ENCODE results near the gene CYP2C9. TPM values are rescaled to one million over a fixed set of nuclear protein-coding genes. Genes with fewer than 3 reads are reported as not detected.
"Not testable (repeated sequence)": the region's sequence is repeated elsewhere in the genome, so short reads cannot be mapped to it uniquely, and the experiment has no call there.

CYP2C9 gene
- 0.38 and 0.51 TPM in 2 replicates for polyA plus RNA-seq (2013)

- Histone ChIP-seq H3K4ac (ENCODE audit: low read depth, low read length) (no peak within 1 kb of the TSS), H3K27ac (ENCODE audit: low read depth, low read length) (no peak within 1 kb of the TSS), H3K14ac (ENCODE audit: low read length) (no peak within 1 kb of the TSS), H4K8ac (ENCODE audit: low read depth, low read length) (no peak within 1 kb of the TSS), H3K27me3 (ENCODE audit: insufficient read depth, low read length) (no peaks in the 10 kb centered on the region), H4K12ac (ENCODE audit: low read depth, low read length) (no peak within 1 kb of the TSS), H2AFZ (ENCODE audit: insufficient read depth, low read length, poor library complexity) (no peak within 1 kb of the TSS), H3K4me2 (ENCODE audit: low read length) (no peak within 1 kb of the TSS), H2BK120ac (ENCODE audit: insufficient read depth, low read length, poor library complexity) (no peak within 1 kb of the TSS), H3K4me1 (ENCODE audit: control insufficient read depth in 1 of 2, insufficient read depth in 2 of 2, low read length in 2 of 2) (no peaks in the 10 kb centered on the region), H3K79me1 (ENCODE audit: low read length) (no peaks in the 10 kb centered on the region), H2AK5ac (ENCODE audit: low read length) (no peak within 1 kb of the TSS), H3K18ac (ENCODE audit: low read length) (no peak within 1 kb of the TSS), H3K23ac (ENCODE audit: low read length) (no peak within 1 kb of the TSS), H3K9me3 (ENCODE audit: insufficient read depth, low read depth, low read length) (no peaks in the 10 kb centered on the region), H2BK12ac (ENCODE audit: low read length) (no peak within 1 kb of the TSS), H3K79me2 (ENCODE audit: control insufficient read depth, insufficient read depth, low read length, poor library complexity) (no peaks in the 10 kb centered on the region), H3K36me3 (ENCODE audit: control insufficient read depth in 1 of 2, insufficient read depth in 2 of 2, low read length in 2 of 2) (no peaks in the 10 kb centered on the region), H3K9ac (ENCODE audit: low read length) (no peak within 1 kb of the TSS), H3K4me3 (ENCODE audit: low read depth, low read length) (no peak within 1 kb of the TSS), H4K91ac (ENCODE audit: low read depth, low read length) (no peak within 1 kb of the TSS), H2BK5ac (ENCODE audit: low read depth, low read length, poor library complexity) (no peak within 1 kb of the TSS)
- no CpG with 5 or more reads among the region's 2 CpGs for WGBS (ENCODE audit: extremely low coverage, insufficient coverage, insufficient read length)
- no peak for DNase-seq
Observed at GRCh38 chr10:94938383-94938782, at the start of gene CYP2C9. TSS of gene CYP2C9 (plus strand) at chr10:94938658. CDS start at chr10:94938683, 25 bp downstream.

- no peak overlapping the region for H4K8ac ChIP-seq (ENCODE audit: low read depth, low read length)
- no peak overlapping the region for H3K14ac ChIP-seq (ENCODE audit: low read length)
Observed at GRCh38 chr10:94889123-94889522, 49.3 kb upstream of the CYP2C9 start.

GRCh38 chr10:94890264-94891022 is 48.0 kb upstream of the CYP2C9 start:
- Histone ChIP-seq H3K4me3 (ENCODE audit: low read depth, low read length) (no peak overlapping the region), H3K14ac (ENCODE audit: low read length) (no peak overlapping the region), H3K4ac (ENCODE audit: low read depth, low read length) (no peak overlapping the region), H4K91ac (ENCODE audit: low read depth, low read length) (no peak overlapping the region), H2AK5ac (ENCODE audit: low read length) (no peak overlapping the region), H3K27ac (ENCODE audit: low read depth, low read length) (no peak overlapping the region), H3K4me2 (ENCODE audit: low read length) (no peak overlapping the region), H3K4me1 (ENCODE audit: control insufficient read depth in 1 of 2, insufficient read depth in 2 of 2, low read length in 2 of 2) (no peaks in the 10 kb centered on the region), H2BK12ac (ENCODE audit: low read length) (no peak overlapping the region), H3K18ac (ENCODE audit: low read length) (no peak overlapping the region), H3K79me1 (ENCODE audit: low read length) (no peaks in the 10 kb centered on the region), H2BK120ac (ENCODE audit: insufficient read depth, low read length, poor library complexity) (no peak overlapping the region), H3K9ac (ENCODE audit: low read length) (no peak overlapping the region), H3K79me2 (ENCODE audit: control insufficient read depth, insufficient read depth, low read length, poor library complexity) (no peaks in the 10 kb centered on the region), H3K27me3 (ENCODE audit: insufficient read depth, low read length) (no peaks in the 10 kb centered on the region), H4K12ac (ENCODE audit: low read depth, low read length) (no peak overlapping the region), H3K23ac (ENCODE audit: low read length) (no peak overlapping the region), H3K9me3 (ENCODE audit: insufficient read depth, low read depth, low read length) (peaks cover 7% of the 10 kb centered on the region), H2BK5ac (ENCODE audit: low read depth, low read length, poor library complexity) (no peak overlapping the region), H3K36me3 (ENCODE audit: control insufficient read depth in 1 of 2, insufficient read depth in 2 of 2, low read length in 2 of 2) (no peaks in the 10 kb centered on the region), H4K8ac (ENCODE audit: low read depth, low read length) (no peak overlapping the region), H2AFZ (ENCODE audit: insufficient read depth, low read length, poor library complexity) (no peak overlapping the region)
- no CpG with 5 or more reads among the region's 4 CpGs for WGBS (ENCODE audit: extremely low coverage, insufficient coverage, insufficient read length)
- DNase-seq: no peak

More at GRCh38 chr10:94889123-94889522, 49.3 kb upstream of the CYP2C9 start:
- H2AFZ ChIP-seq (ENCODE audit: insufficient read depth, low read length, poor library complexity): no peak overlapping the region
- H3K4ac ChIP-seq (ENCODE audit: low read depth, low read length): no peak overlapping the region
- no peak overlapping the region for H4K91ac ChIP-seq (ENCODE audit: low read depth, low read length)
- H4K12ac ChIP-seq (ENCODE audit: low read depth, low read length): no peak overlapping the region
- H3K4me1 ChIP-seq (ENCODE audit: control insufficient read depth in 1 of 2, insufficient read depth in 2 of 2, low read length in 2 of 2): no peaks in the 10 kb centered on the region
- H3K23ac ChIP-seq (ENCODE audit: low read length): no peak overlapping the region
- H2BK12ac ChIP-seq (ENCODE audit: low read length): no peak overlapping the region
- no peak overlapping the region for H3K9ac ChIP-seq (ENCODE audit: low read length)
- no peaks in the 10 kb centered on the region for H3K36me3 ChIP-seq (ENCODE audit: control insufficient read depth in 1 of 2, insufficient read depth in 2 of 2, low read length in 2 of 2)
- H3K9me3 ChIP-seq (ENCODE audit: insufficient read depth, low read depth, low read length): peaks cover 7% of the 10 kb centered on the region
- no peak overlapping the region for H2BK5ac ChIP-seq (ENCODE audit: low read depth, low read length, poor library complexity)
- no CpG with 5 or more reads among the region's 3 CpGs for WGBS (ENCODE audit: extremely low coverage, insufficient coverage, insufficient read length)
- H3K27me3 ChIP-seq (ENCODE audit: insufficient read depth, low read length): no peaks in the 10 kb centered on the region
- DNase-seq: no peak
- no peaks in the 10 kb centered on the region for H3K79me2 ChIP-seq (ENCODE audit: control insufficient read depth, insufficient read depth, low read length, poor library complexity)
- no peak overlapping the region for H2AK5ac ChIP-seq (ENCODE audit: low read length)
- no peak overlapping the region for H3K4me2 ChIP-seq (ENCODE audit: low read length)
- H3K27ac ChIP-seq (ENCODE audit: low read depth, low read length): no peak overlapping the region
- no peak overlapping the region for H2BK120ac ChIP-seq (ENCODE audit: insufficient read depth, low read length, poor library complexity)
- no peaks in the 10 kb centered on the region for H3K79me1 ChIP-seq (ENCODE audit: low read length)
- no peak overlapping the region for H3K18ac ChIP-seq (ENCODE audit: low read length)
- no peak overlapping the region for H3K4me3 ChIP-seq (ENCODE audit: low read depth, low read length)

GRCh38 chr10:94898414-94898813 is 40.0 kb upstream of the CYP2C9 start:
- H3K27me3 ChIP-seq (ENCODE audit: insufficient read depth, low read length); H3K23ac ChIP-seq (ENCODE audit: low read length); H3K9ac ChIP-seq (ENCODE audit: low read length); H3K4me3 ChIP-seq (ENCODE audit: low read depth, low read length); H3K36me3 ChIP-seq (ENCODE audit: control insufficient read depth in 1 of 2, insufficient read depth in 2 of 2, low read length in 2 of 2); H3K79me2 ChIP-seq (ENCODE audit: control insufficient read depth, insufficient read depth, low read length, poor library complexity); H4K12ac ChIP-seq (ENCODE audit: low read depth, low read length); H2BK5ac ChIP-seq (ENCODE audit: low read depth, low read length, poor library complexity); H2AK5ac ChIP-seq (ENCODE audit: low read length); H3K4me1 ChIP-seq (ENCODE audit: control insufficient read depth in 1 of 2, insufficient read depth in 2 of 2, low read length in 2 of 2); H2AFZ ChIP-seq (ENCODE audit: insufficient read depth, low read length, poor library complexity); H3K4ac ChIP-seq (ENCODE audit: low read depth, low read length); H3K4me2 ChIP-seq (ENCODE audit: low read length); H4K91ac ChIP-seq (ENCODE audit: low read depth, low read length); H4K8ac ChIP-seq (ENCODE audit: low read depth, low read length); DNase-seq; H2BK120ac ChIP-seq (ENCODE audit: insufficient read depth, low read length, poor library complexity); H3K14ac ChIP-seq (ENCODE audit: low read length); H3K27ac ChIP-seq (ENCODE audit: low read depth, low read length); H3K79me1 ChIP-seq (ENCODE audit: low read length); H3K18ac ChIP-seq (ENCODE audit: low read length); H3K9me3 ChIP-seq (ENCODE audit: insufficient read depth, low read depth, low read length); H2BK12ac ChIP-seq (ENCODE audit: low read length): not testable (repeated sequence)
- no CpG with 5 or more reads among the region's 7 CpGs for WGBS (ENCODE audit: extremely low coverage, insufficient coverage, insufficient read length)

Data from trophoblast cell (in vitro differentiated cells and primary cell).